ENCODE results near the gene RRAD. TPM values are rescaled to one million over a fixed set of nuclear protein-coding genes. Genes with fewer than 3 reads are reported as not detected.

Gene RRAD
- polyA plus RNA-seq, 1 experiment = 1.9 TPM

DNA sequence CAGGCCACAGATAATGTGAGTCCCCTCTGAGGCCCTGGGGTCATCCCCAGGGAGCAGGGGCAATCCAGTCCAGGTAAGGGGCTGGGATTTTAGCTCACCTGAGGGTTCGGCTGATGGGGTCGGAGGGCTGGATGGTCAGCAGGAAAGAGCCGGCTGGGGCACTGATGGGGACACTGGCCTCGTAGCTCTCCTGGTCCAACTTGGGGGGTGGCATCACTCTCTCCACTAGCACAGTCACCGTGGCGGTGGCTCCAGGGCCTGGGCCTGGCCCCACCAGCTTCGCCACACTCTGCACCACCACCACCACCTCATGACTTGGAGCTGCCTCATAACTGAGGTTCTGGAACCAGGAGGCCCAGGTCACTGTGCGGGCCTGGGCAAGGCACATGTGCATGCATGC lies 13.5 kb downstream of the RRAD start:
- no peaks in the 10 kb centered on the region; the same call in 1 of the 2 replicates for H3K9me3 ChIP-seq (ENCODE audit: control insufficient read depth, insufficient read depth, low read length)
- no peak overlapping the region for H3K27ac ChIP-seq (ENCODE audit: low read depth, low read length)
- TF ChIP-seq, protein P1, sequence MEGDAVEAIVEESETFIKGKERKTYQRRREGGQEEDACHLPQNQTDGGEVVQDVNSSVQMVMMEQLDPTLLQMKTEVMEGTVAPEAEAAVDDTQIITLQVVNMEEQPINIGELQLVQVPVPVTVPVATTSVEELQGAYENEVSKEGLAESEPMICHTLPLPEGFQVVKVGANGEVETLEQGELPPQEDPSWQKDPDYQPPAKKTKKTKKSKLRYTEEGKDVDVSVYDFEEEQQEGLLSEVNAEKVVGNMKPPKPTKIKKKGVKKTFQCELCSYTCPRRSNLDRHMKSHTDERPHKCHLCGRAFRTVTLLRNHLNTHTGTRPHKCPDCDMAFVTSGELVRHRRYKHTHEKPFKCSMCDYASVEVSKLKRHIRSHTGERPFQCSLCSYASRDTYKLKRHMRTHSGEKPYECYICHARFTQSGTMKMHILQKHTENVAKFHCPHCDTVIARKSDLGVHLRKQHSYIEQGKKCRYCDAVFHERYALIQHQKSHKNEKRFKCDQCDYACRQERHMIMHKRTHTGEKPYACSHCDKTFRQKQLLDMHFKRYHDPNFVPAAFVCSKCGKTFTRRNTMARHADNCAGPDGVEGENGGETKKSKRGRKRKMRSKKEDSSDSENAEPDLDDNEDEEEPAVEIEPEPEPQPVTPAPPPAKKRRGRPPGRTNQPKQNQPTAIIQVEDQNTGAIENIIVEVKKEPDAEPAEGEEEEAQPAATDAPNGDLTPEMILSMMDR (IDR thresholded peaks at IDR 0.05; ENCODE audit: low read depth, low read length) = no peak
- H3K27me3 ChIP-seq (ENCODE audit: control insufficient read depth, insufficient read depth, low read length) = peaks cover 14% of the 10 kb centered on the region
- ChIA-PET POLR2A (no interaction called here), CTCF (interaction anchor here (1.2 to 1.9 kb wide), 2 partner anchors 15 to 17 kb away, joined by 3 to 4 read pairs; no protein-coding TSS in a partner anchor)
- H3K4me3 ChIP-seq (ENCODE audit: low read depth, low read length) = no peak overlapping the region
- DNase-seq (ENCODE audit: low read depth, low spot score) = no peak

DNA sequence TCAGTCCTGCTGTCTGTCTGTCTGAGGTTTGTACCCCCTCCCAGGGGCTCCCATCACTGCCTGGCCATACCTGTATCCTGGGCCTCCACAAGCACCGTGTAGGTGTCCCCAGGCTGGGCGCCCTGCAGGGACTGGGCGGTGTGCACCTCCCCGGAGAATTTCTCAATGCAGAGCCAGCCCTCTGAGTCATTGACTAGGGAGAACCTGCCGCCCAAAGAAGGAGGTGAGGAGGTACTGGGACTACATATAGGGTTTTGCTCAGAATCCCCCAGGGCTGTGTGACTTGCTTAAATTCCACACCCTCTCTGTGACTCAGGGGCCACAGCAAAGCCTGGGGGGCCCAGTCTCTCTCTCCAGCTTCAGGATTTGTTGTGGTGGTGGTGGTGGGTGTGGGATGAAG lies 14.2 kb downstream of the RRAD start:
- CTCF ChIA-PET = interaction anchor here (1.2 to 1.3 kb wide), 2 partner anchors 15 to 17 kb away, joined by 3 read pairs; no protein-coding TSS in a partner anchor
- Histone ChIP-seq H3K27me3 (ENCODE audit: control insufficient read depth, insufficient read depth, low read length) (peaks cover 9% of the 10 kb centered on the region), H3K9me3 (ENCODE audit: control insufficient read depth, insufficient read depth, low read length) (no peaks in the 10 kb centered on the region; the same call in 1 of the 2 replicates), H3K27ac (ENCODE audit: low read depth, low read length) (no peak overlapping the region), H3K4me3 (ENCODE audit: low read depth, low read length) (no peak overlapping the region)
- no peak for DNase-seq (ENCODE audit: low read depth, low spot score)
- POLR2A ChIA-PET = interaction anchor here (1.0 kb wide), 1 partner anchor 11 kb away, joined by 3 read pairs; no protein-coding TSS in a partner anchor
- TF ChIP-seq, protein P1 (IDR thresholded peaks at IDR 0.05; ENCODE audit: low read depth, low read length) = no peak

DNA sequence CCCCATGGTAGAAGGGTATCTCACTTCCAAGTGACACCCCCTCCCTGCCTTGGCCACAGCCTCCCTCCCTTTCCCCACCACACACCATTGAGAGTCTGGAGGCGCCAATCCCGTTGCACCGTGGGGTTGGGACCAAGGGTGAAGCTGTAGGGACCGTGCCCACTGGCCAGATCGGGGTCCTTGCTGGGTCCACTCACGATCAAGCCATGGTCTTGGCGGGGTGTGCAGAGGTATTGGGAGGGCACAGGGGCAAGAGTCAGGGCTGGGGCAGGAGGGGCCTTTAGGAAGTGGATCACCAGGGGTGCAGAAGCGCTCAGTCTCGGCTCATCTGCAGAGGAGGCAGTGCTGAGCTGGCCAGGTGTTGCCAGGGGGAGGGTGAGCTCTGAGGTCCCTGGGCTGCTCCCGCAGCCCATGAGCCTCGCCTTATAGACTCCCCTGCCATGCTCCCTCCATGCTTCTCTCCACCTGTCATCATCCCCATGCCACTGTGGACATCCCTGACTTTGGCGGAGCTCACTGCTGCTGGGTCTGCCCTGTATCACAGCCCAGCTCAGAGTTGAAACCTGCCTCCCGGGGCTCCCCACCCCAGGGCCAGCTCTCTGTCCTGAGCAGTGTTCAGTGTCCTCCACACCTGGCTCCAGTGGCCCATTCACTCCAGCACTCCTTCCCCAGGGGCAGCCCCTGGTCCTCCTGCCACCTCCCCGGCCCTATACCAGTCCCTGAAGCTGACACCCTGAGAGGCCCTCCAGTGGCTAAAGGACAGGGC lies 15.0 kb downstream of the RRAD start:
- TF ChIP-seq, protein P1 (IDR thresholded peaks at IDR 0.05; ENCODE audit: low read depth, low read length) = no peak
- POLR2A ChIA-PET = interaction anchor here (0.6 to 1.0 kb wide), 2 partner anchors 10 to 34 kb away, joined by 3 read pairs; no protein-coding TSS in a partner anchor
- CTCF ChIA-PET = interaction anchor here (1.3 to 2.3 kb wide), 5 partner anchors 9 to 18 kb away, joined by 3 to 11 read pairs (median 6); partner anchors contain the start of gene CDH16
- Histone ChIP-seq H3K27ac (ENCODE audit: low read depth, low read length) (no peak overlapping the region), H3K27me3 (ENCODE audit: control insufficient read depth, insufficient read depth, low read length) (peaks cover 5% of the 10 kb centered on the region), H3K4me3 (ENCODE audit: low read depth, low read length) (no peak overlapping the region), H3K9me3 (ENCODE audit: control insufficient read depth, insufficient read depth, low read length) (no peaks in the 10 kb centered on the region; the same call in 1 of the 2 replicates)
- DNase-seq (ENCODE audit: low read depth, low spot score) = no peak

DNA sequence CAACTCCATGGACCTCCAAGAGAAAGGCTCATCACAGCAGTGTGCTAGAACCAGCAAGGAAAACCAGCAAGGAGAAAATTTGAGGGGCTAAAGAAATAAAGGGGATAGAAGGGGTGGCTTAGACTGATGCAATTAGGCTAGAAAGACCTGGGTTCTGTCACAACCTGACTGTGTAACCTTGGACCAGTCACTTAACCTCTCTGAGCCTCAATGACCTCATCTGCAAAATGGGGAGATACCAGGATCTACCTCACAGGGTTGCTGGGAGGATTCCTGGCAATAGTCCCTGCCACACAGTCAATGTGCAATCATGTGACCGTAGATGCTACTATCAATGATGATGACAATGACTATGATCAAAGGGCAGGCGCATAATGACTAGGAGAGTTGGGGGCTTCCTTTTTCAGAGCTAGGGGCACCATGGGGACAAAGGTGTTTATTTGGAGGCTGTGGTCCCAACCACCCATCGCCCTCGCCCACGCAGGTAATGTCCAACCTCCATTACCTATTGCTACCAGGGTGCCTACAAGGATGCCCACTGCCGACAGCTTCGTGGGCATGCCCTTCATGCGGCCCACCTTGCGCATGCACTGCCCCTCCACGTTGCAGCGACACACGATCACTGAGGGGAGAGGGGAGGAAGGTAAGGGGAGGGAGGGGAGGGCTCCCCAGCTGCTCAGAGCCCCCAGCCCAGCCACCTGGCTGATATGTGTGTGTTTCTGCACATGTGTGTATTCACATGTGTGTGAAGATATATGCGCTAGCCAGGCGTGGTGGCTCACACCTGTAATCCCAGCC lies 16.4 kb downstream of the RRAD start:
- CTCF ChIA-PET = interaction anchor here (1.1 to 2.3 kb wide), 6 partner anchors 10 to 22 kb away, joined by 3 to 11 read pairs (median 6); partner anchors contain the start of gene CDH16
- Histone ChIP-seq H3K27ac (ENCODE audit: low read depth, low read length) (no peak overlapping the region), H3K9me3 (ENCODE audit: control insufficient read depth, insufficient read depth, low read length) (no peaks in the 10 kb centered on the region; the same call in 1 of the 2 replicates), H3K27me3 (ENCODE audit: control insufficient read depth, insufficient read depth, low read length) (no peaks in the 10 kb centered on the region), H3K4me3 (ENCODE audit: low read depth, low read length) (no peak overlapping the region)
- POLR2A ChIA-PET = no interaction called here
- no peak for DNase-seq (ENCODE audit: low read depth, low spot score)
- TF ChIP-seq, protein P1 (IDR thresholded peaks at IDR 0.05; ENCODE audit: low read depth, low read length) = no peak

Measured in AG04450 (cell line).